Upper lobe of left lung (tissue), 4 donors: Measurements from ENCODE around the gene SC5D.

Experiments
- CTCF ChIP-seq, 6 experiments: fragments of 450-650 bp in 4 of 6; fragments of 200-600 bp in 2 of 6; sonication (generic) in 2 of 6; IDR thresholded peaks; one replicate each; pipeline ENCODE4 v1.5.1; 2016 to 2019; ENCODE audit warnings: antibody characterized with exemption in 6 of 6
- EP300 ChIP-seq, 4 donors: sonication (generic); formaldehyde crosslinking; IDR thresholded peaks; one replicate each; pipeline ENCODE4 v1.5.1; 2017; ENCODE audit warnings: antibody characterized with exemption in 4 of 4, control low read depth in 2 of 4
- POLR2A ChIP-seq, 4 donors: fragments of 450-650 bp; IDR thresholded peaks; one replicate each; pipeline ENCODE4 v1.5.1; 2016 to 2017; ENCODE audit warnings: antibody characterized with exemption in 4 of 4, mild to moderate bottlenecking in 2 of 4

GRCh38 chr11:121291896-121292494 is 576 bp upstream of the SC5D start:
- TF ChIP-seq CTCF (IDR thresholded peaks at IDR 0.05), result no peak
- TF ChIP-seq EP300 (IDR thresholded peaks at IDR 0.05), result no peak
- no peak for TF ChIP-seq POLR2A (IDR thresholded peaks at IDR 0.05)
